PFSK-1 (cell line): ENCODE measurements around the gene ABHD17A.
A peak's percentile ranks its signal among the peaks of the same experiment; 100 is the strongest.

Experiments
- FOXP2 ChIP-seq: optimal IDR thresholded peaks from 2 replicates; pipeline ENCODE3; 2011; ENCODE audit warnings: borderline replicate concordance, control low read depth, inconsistent platforms; ENCODE audit not compliant: insufficient read depth; ENCODE audit errors: extremely low read length, extremely low read depth
- POLR2AphosphoS5 ChIP-seq: IDR thresholded peaks from 2 replicates; pipeline ENCODE4 v1.6.1; 2012; ENCODE audit warnings: low read depth, mild to moderate bottlenecking, control low read depth, low read length, moderate library complexity
- SIN3A ChIP-seq: IDR thresholded peaks from 2 replicates; pipeline ENCODE4 v1.6.1; 2012; ENCODE audit warnings: mild to moderate bottlenecking, low read length, moderate library complexity, borderline replicate concordance; ENCODE audit not compliant: insufficient read depth
- TAF1 ChIP-seq: IDR thresholded peaks from 2 replicates; pipeline ENCODE4 v1.6.1; 2012; ENCODE audit warnings: low read length, control low read depth, borderline replicate concordance; ENCODE audit not compliant: insufficient read depth
- TF ChIP-seq, protein P1 (sequence below), 2 experiments: IDR thresholded peaks; 2 replicates each; pipeline versions ENCODE4 v1.6.1 to v1.8.0; 2011 to 2012; ENCODE audit warnings: low read depth in 2 of 2, low read length in 2 of 2, control low read depth in 1 of 2, inconsistent platforms in 1 of 2, mild to moderate bottlenecking in 1 of 2, moderate library complexity in 1 of 2; ENCODE audit not compliant: insufficient read depth in 1 of 2

The ABHD17A gene

DNA sequence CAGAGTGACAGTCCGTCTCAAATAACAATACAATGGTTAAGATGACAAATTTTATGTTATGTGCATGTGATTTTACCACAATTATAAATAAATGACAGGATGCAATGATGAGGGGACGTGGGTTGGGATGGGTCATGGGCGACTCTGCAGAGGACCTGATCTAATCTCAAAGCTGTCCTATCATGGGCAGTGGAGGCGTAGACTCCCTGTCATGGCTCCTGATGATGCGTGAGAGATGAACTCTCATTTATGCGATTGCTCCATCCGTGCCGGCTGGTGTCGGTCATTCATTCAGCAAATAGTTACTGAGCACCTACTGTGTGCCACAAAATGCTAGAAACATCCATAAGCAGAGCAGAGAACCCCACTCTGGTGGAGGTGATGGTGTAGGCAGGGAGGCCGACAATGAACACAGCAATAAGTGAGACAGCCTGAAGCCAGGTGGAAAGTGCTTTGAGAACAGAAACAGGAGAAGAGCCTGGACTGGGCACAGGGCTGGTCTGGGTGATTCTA lies 35.4 kb downstream of the ABHD17A start:
- TF ChIP-seq POLR2AphosphoS5 (no peak), SIN3A (no peak), FOXP2 (no peak), TAF1 (no peak)
- TF ChIP-seq, protein P1, sequence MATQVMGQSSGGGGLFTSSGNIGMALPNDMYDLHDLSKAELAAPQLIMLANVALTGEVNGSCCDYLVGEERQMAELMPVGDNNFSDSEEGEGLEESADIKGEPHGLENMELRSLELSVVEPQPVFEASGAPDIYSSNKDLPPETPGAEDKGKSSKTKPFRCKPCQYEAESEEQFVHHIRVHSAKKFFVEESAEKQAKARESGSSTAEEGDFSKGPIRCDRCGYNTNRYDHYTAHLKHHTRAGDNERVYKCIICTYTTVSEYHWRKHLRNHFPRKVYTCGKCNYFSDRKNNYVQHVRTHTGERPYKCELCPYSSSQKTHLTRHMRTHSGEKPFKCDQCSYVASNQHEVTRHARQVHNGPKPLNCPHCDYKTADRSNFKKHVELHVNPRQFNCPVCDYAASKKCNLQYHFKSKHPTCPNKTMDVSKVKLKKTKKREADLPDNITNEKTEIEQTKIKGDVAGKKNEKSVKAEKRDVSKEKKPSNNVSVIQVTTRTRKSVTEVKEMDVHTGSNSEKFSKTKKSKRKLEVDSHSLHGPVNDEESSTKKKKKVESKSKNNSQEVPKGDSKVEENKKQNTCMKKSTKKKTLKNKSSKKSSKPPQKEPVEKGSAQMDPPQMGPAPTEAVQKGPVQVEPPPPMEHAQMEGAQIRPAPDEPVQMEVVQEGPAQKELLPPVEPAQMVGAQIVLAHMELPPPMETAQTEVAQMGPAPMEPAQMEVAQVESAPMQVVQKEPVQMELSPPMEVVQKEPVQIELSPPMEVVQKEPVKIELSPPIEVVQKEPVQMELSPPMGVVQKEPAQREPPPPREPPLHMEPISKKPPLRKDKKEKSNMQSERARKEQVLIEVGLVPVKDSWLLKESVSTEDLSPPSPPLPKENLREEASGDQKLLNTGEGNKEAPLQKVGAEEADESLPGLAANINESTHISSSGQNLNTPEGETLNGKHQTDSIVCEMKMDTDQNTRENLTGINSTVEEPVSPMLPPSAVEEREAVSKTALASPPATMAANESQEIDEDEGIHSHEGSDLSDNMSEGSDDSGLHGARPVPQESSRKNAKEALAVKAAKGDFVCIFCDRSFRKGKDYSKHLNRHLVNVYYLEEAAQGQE (IDR thresholded peaks at IDR 0.05; ENCODE audit: insufficient read depth in 1 of 2, low read depth in 2 of 2, low read length in 2 of 2), result no peak

GRCh38 chr19:1849132-1849474 lies 36.2 kb downstream of the ABHD17A start:
- TF ChIP-seq SIN3A, result no peak
- TF ChIP-seq FOXP2, result no peak
- TF ChIP-seq TAF1, result no peak
- TF ChIP-seq, protein P1 (IDR thresholded peaks at IDR 0.05; ENCODE audit: insufficient read depth in 1 of 2, low read depth in 2 of 2, low read length in 2 of 2), result no peak
- no peak for TF ChIP-seq POLR2AphosphoS5

GRCh38 chr19:1848399-1849131 lies 36.7 kb downstream of the ABHD17A start, which contains the start of gene REXO1:
Gene REXO1, minus strand, starts transcription at chr19:1848483. Its CDS starts 125 bp downstream, at chr19:1848358.
- TF ChIP-seq FOXP2 (peak; percentile 64), TAF1 (peak; percentile 87), POLR2AphosphoS5 (no peak; the same call in 1 of the 2 replicates), SIN3A (no peak)
- TF ChIP-seq, protein P1 (IDR thresholded peaks at IDR 0.05; ENCODE audit: insufficient read depth in 1 of 2, low read depth in 2 of 2, low read length in 2 of 2), result 0 out of 4 replicates have a peak, but pooled peaks of 1 of the 2 experiments have one; percentile 45

- peak; percentile 83; the same call in 1 of the 2 replicates for TF ChIP-seq SIN3A
- no peak for TF ChIP-seq FOXP2
These were observed 37.5 kb downstream of the ABHD17A start for GRCh38 chr19:1847684-1848398.

- no peak for TF ChIP-seq SIN3A
- TF ChIP-seq, protein P1 (IDR thresholded peaks at IDR 0.05; ENCODE audit: insufficient read depth in 1 of 2, low read depth in 2 of 2, low read length in 2 of 2), result no peak
- TF ChIP-seq FOXP2, result no peak
- TF ChIP-seq TAF1, result no peak
- TF ChIP-seq POLR2AphosphoS5, result no peak
These were observed 38.0 kb downstream of the ABHD17A start for GRCh38 chr19:1847348-1847683.
